SK-N-MC (cell line): ENCODE results near the gene SMTN.

ENCODE experiments used
- EZH2 ChIP-seq: fragments of 200-600 bp; sonication (generic); IDR thresholded peaks from one replicate; pipeline ENCODE4 v1.6.1; 2017; ENCODE audit warnings: antibody characterized with exemption
- POLR2AphosphoS5 ChIP-seq: IDR thresholded peaks from 2 replicates; pipeline ENCODE4 v1.6.1; 2012; ENCODE audit warnings: mild to moderate bottlenecking, low read depth, low read length, borderline replicate concordance

DNA sequence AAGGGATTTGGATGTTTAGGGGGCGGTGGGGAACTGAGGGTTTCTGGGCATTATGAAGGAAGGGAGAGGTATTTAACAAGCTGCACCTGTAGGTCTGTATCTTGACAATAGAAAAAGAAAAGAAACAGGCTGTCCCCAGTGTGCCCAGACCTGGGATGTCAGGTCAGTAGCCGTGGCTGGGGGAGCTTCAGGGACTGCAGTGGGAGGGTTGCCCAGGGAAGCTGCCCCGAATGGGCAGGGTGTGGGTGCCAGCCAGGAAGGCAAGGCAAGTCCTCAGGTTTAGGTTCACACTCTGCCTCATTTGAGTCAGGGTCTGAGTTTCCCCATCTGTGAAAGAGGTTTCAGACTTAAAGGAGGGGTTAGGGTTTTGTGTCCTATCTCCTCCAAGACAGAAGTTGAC is 43.2 kb downstream of the SMTN start:
- TF ChIP-seq POLR2AphosphoS5 (no peak), EZH2 (no peak)
